Measurements from ENCODE around the gene BEND7.
"Not testable (repeated sequence)": the region's sequence is repeated elsewhere in the genome, so short reads cannot be mapped to it uniquely, and the experiment has no call there.

The BEND7 gene

GRCh38 chr10:13560597-13560996 is 31.8 kb upstream of the BEND7 start:
- no peak overlapping the region for H3K4me3 ChIP-seq (ENCODE audit: low read depth, low read length)
- no peak for TF ChIP-seq CTCF (IDR thresholded peaks at IDR 0.05; ENCODE audit: low read depth, low read length)

DNA sequence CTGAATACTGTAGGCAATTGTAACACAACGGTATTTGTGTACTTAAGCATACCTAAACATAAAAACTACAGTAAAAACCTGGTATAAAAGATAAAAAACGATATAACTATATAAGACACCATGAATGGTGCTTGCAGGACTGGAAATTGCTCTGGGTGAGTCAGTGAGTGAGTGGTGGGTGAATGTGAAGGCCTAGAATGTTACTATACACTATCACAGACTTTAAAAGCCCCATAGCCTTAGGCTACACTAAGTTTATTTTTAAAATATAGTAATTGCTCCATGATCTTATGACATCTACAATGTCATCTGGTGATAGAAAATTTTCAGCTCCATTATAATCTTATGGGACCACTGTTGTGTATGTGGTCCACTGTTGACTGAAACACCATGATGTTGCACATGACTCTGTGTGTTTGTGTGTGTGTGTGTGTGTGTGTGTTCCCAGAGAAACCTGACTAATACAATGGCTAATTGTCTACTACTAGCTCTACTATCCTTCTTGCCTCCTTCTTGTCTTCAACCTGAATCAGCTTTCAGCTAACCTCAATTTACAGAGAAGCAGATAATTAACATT is 30.4 kb upstream of the BEND7 start:
- TF ChIP-seq CTCF (IDR thresholded peaks at IDR 0.05; ENCODE audit: low read depth, low read length), result no peak

GRCh38 chr10:13555884-13556510 is 27.2 kb upstream of the BEND7 start:
- no peak overlapping the region for H3K4me3 ChIP-seq (ENCODE audit: low read depth, low read length)
- TF ChIP-seq CTCF (IDR thresholded peaks at IDR 0.05; ENCODE audit: low read depth, low read length), result no peak

More for the DNA sequence above, 30.4 kb upstream of the BEND7 start:
- H3K4me3 ChIP-seq (ENCODE audit: low read depth, low read length), result no peak overlapping the region

GRCh38 chr10:13550802-13551201 is 22.0 kb upstream of the BEND7 start:
- no peak overlapping the region for H3K4me3 ChIP-seq (ENCODE audit: low read depth, low read length)
- TF ChIP-seq CTCF (IDR thresholded peaks at IDR 0.05; ENCODE audit: low read depth, low read length), result no peak

- no peak for TF ChIP-seq CTCF (IDR thresholded peaks at IDR 0.05; ENCODE audit: low read depth, low read length)
- no peak overlapping the region for H3K4me3 ChIP-seq (ENCODE audit: low read depth, low read length)
These were observed 13.7 kb upstream of the BEND7 start for GRCh38 chr10:13542533-13542932.

GRCh38 chr10:13537985-13538384 is 9.2 kb upstream of the BEND7 start:
- not testable (repeated sequence) for H3K4me3 ChIP-seq (ENCODE audit: low read depth, low read length)

GRCh38 chr10:13536674-13537366 is 8.0 kb upstream of the BEND7 start:
- peak; percentile 72 for TF ChIP-seq CTCF (IDR thresholded peaks at IDR 0.05; ENCODE audit: low read depth, low read length)
- H3K4me3 ChIP-seq (ENCODE audit: low read depth, low read length), result no peak overlapping the region

Measured in WI38 (cell line).